C4-2B (cell line): ENCODE data around the gene ZNF260.
A peak's percentile ranks its signal among the peaks of the same experiment; 100 is the strongest.

Experiments used
- CTCF ChIP-seq: fragments of 450-650 bp; conservative IDR thresholded peaks from 2 replicates; pipeline ENCODE4 v1.5.1; 2017; ENCODE audit warnings: mild to moderate bottlenecking
- ZFX ChIP-seq: fragments of 450-650 bp; IDR thresholded peaks from 2 replicates; pipeline ENCODE4 v1.6.1; 2017

- no peak; the same call in 1 of the 2 replicates for TF ChIP-seq CTCF
- peak; percentile 85 for TF ChIP-seq ZFX
These were observed 45.2 kb upstream of the ZNF260 start, which contains the start of gene ZNF529 for GRCh38 chr19:36573020-36573894.
